PC-3 (cell line): ENCODE data around the gene LRBA. TPM values are rescaled to one million over a fixed set of nuclear protein-coding genes. Genes with fewer than 3 reads are reported as not detected.

Experiments
- ATAC-seq: fragments of 200-7000 bp; cut with Tn5 transposase; 2 replicates; pipeline ENCODE4 v1.9.1; 2020; ENCODE audit warnings: mild to moderate bottlenecking, moderate library complexity
- BruUV-seq: library from RNA; stranded (reverse); fragments of 400-500 nt; replicated peaks from 2 replicates; lab custom pipeline; 2021; lab: Mats Ljungman, UMichigan
- CTCF ChIA-PET: fragments of 300-600 bp; sonication (Branson Sonifier 250); formaldehyde crosslinking; loops from one replicate; lab custom pipeline; 2022; ENCODE audit warnings: antibody characterized with exemption; lab: Charles Lee
- POLR2A ChIA-PET: fragments of 300-600 bp; sonication (Branson Sonifier 250); formaldehyde crosslinking; loops from one replicate; lab custom pipeline; 2022; ENCODE audit warnings: antibody characterized with exemption; ENCODE audit not compliant: unreplicated experiment; lab: Charles Lee
- DNase-seq: peaks from one replicate; pipeline ENCODE4 v3.0.0-alpha.2; 2015
- H2AFZ ChIP-seq: fragments of 300-600 bp; sonication (generic); 2 replicates; pipeline ENCODE4 v1.6.0; 2016; ENCODE audit warnings: antibody characterized with exemption, low read length
- H3F3A ChIP-seq: fragments of 300-600 bp; sonication (generic); one replicate; pipeline ENCODE4 v1.6.0; 2017; ENCODE audit warnings: antibody characterized with exemption, low read length, control low read depth, mild to moderate bottlenecking; ENCODE audit not compliant: unreplicated experiment
- H3K27ac ChIP-seq: fragments of 300-600 bp; sonication (generic); 2 replicates; pipeline ENCODE4 v1.5.1; 2016; ENCODE audit warnings: mild to moderate bottlenecking, low read length
- H3K27me3 ChIP-seq: fragments of 300-600 bp; sonication (generic); 2 replicates; pipeline ENCODE4 v1.6.1; 2016; ENCODE audit warnings: low read length, mixed read lengths
- H3K36me3 ChIP-seq: fragments of 300-600 bp; sonication (generic); 2 replicates; pipeline ENCODE4 v1.6.1; 2016; ENCODE audit warnings: low read depth, mixed run types, low read length, mixed read lengths
- H3K4me1 ChIP-seq: fragments of 300-600 bp; sonication (generic); 2 replicates; pipeline ENCODE4 v1.5.1; 2016; ENCODE audit warnings: low read length; ENCODE audit not compliant: insufficient read depth
- H3K4me2 ChIP-seq: fragments of 300-600 bp; sonication (generic); 2 replicates; pipeline ENCODE4 v1.6.0; 2016; ENCODE audit warnings: low read length
- H3K4me3 ChIP-seq: fragments of 300-600 bp; sonication (generic); 2 replicates; pipeline ENCODE4 v1.5.1; 2016; ENCODE audit warnings: mild to moderate bottlenecking, low read length, mixed read lengths
- H3K79me2 ChIP-seq: fragments of 300-600 bp; sonication (generic); 2 replicates; pipeline ENCODE4 v1.6.1; 2017; ENCODE audit warnings: low read length, mixed read lengths
- H3K9ac ChIP-seq: fragments of 300-600 bp; sonication (generic); 2 replicates; pipeline ENCODE4 v1.6.0; 2016; ENCODE audit warnings: mild to moderate bottlenecking, low read length
- H3K9me2 ChIP-seq: fragments of 300-600 bp; sonication (generic); replicated peaks from 2 replicates; pipeline ENCODE4 v1.6.1; 2016; ENCODE audit warnings: mixed run types, low read length, mixed read lengths
- H3K9me3 ChIP-seq: fragments of 300-600 bp; sonication (generic); 2 replicates; pipeline ENCODE4 v1.6.1; 2016; ENCODE audit warnings: low read length, mixed read lengths
- H4K20me1 ChIP-seq: fragments of 300-600 bp; sonication (generic); 2 replicates; pipeline ENCODE4 v1.6.1; 2016; ENCODE audit warnings: low read length, mixed read lengths
- CTCF ChIP-seq: fragments of 300-600 bp; sonication (generic); conservative IDR thresholded peaks from 2 replicates; pipeline ENCODE4 v1.5.1; 2017; ENCODE audit warnings: antibody characterized with exemption, low read depth, mild to moderate bottlenecking, low read length
- EZH2 ChIP-seq: fragments of 300-600 bp; sonication (generic); IDR thresholded peaks from one replicate; pipeline ENCODE4 v1.6.1; 2017; ENCODE audit warnings: antibody characterized with exemption, mild to moderate bottlenecking, low read length; ENCODE audit not compliant: unreplicated experiment
- EZH2phosphoT487 ChIP-seq: fragments of 300-600 bp; sonication (generic); IDR thresholded peaks from 2 replicates; pipeline ENCODE4 v1.6.1; 2018; ENCODE audit warnings: mild to moderate bottlenecking, antibody characterized with exemption, low read length, borderline replicate concordance
- intact Hi-C: fragments of 100-400 bp; cut with micrococcal nuclease; formaldehyde crosslinking; loops from 2 replicates; pipeline ENCODE4 v1.9.0; 2023
- total RNA-seq: library from RNA; depleted of rRNA; stranded (reverse); fragments of >200 nt; gene quantifications from 2 replicates; pipeline ENCODE4 v1.2.3, GENCODE V29; 2014

Gene LRBA
- total RNA-seq, 1 experiment from 2014 or later: 40.8 TPM

- ChIA-PET POLR2A (interaction anchor here (0.7 kb wide), 1 partner anchor 37 kb away, joined by 3 read pairs; no protein-coding TSS in a partner anchor), CTCF (no interaction called here)
These were observed 414.2 kb downstream of the LRBA start for GRCh38 chr4:150600812-150601445.

GRCh38 chr4:150599547-150599946 is 415.5 kb downstream of the LRBA start:
- Histone ChIP-seq H3K4me2 (no peak overlapping the region), H3K9ac (no peak overlapping the region), H3F3A (no peaks in the 10 kb centered on the region), H3K27me3 (no peaks in the 10 kb centered on the region), H3K4me1 (no peaks in the 10 kb centered on the region), H3K9me3 (no peaks in the 10 kb centered on the region), H3K36me3 (no peaks in the 10 kb centered on the region), H4K20me1 (no peaks in the 10 kb centered on the region), H3K79me2 (no peaks in the 10 kb centered on the region), H3K27ac (no peak overlapping the region), H2AFZ (no peak overlapping the region), H3K9me2 (no peaks in the 10 kb centered on the region), H3K4me3 (no peak overlapping the region)
- POLR2A ChIA-PET: no interaction called here
- TF ChIP-seq CTCF (no peak), EZH2phosphoT487 (no peak), EZH2 (no peak)
- no TSS peak for BruUV-seq
- intact Hi-C loops: no loop called here
- ATAC-seq (no peak), DNase-seq (no peak)
- CTCF ChIA-PET: no interaction called here

More at GRCh38 chr4:150600812-150601445, 414.2 kb downstream of the LRBA start:
- Histone ChIP-seq H3K36me3 (no peaks in the 10 kb centered on the region), H3K79me2 (no peaks in the 10 kb centered on the region), H4K20me1 (no peaks in the 10 kb centered on the region), H3K4me1 (no peaks in the 10 kb centered on the region), H3K9ac (no peak overlapping the region), H3K27me3 (no peaks in the 10 kb centered on the region), H3K9me2 (no peaks in the 10 kb centered on the region), H3K9me3 (no peaks in the 10 kb centered on the region), H3F3A (no peaks in the 10 kb centered on the region), H3K4me3 (no peak overlapping the region), H3K27ac (no peak overlapping the region), H3K4me2 (no peak overlapping the region), H2AFZ (no peak overlapping the region)
- ATAC-seq (no peak), DNase-seq (no peak)
- intact Hi-C loops: no loop called here
- BruUV-seq: no TSS peak
- TF ChIP-seq EZH2phosphoT487: no peak
- TF ChIP-seq EZH2: no peak
- TF ChIP-seq CTCF: no peak

- H3K9ac ChIP-seq: no peak overlapping the region
- H3K9me3 ChIP-seq: no peaks in the 10 kb centered on the region
- H3F3A ChIP-seq: no peaks in the 10 kb centered on the region
- no peak overlapping the region for H3K4me3 ChIP-seq
- H3K27me3 ChIP-seq: no peaks in the 10 kb centered on the region
- H2AFZ ChIP-seq: no peak overlapping the region
- H3K4me2 ChIP-seq: no peak overlapping the region
- H4K20me1 ChIP-seq: no peaks in the 10 kb centered on the region
- no peak overlapping the region for H3K27ac ChIP-seq
- H3K79me2 ChIP-seq: no peaks in the 10 kb centered on the region
- H3K4me1 ChIP-seq: no peaks in the 10 kb centered on the region
- H3K9me2 ChIP-seq: no peaks in the 10 kb centered on the region
- CTCF ChIA-PET: no interaction called here
- DNase-seq (no peak), ATAC-seq (no peak)
- no peaks in the 10 kb centered on the region for H3K36me3 ChIP-seq
- BruUV-seq: no TSS peak
- TF ChIP-seq EZH2phosphoT487 (no peak), EZH2 (no peak), CTCF (no peak)
- intact Hi-C loops: no loop called here
- POLR2A ChIA-PET: no interaction called here
These were observed 416.2 kb downstream of the LRBA start for GRCh38 chr4:150598909-150599308.
